ENCODE results near the gene AGMAT. TPM values are rescaled to one million over a fixed set of nuclear protein-coding genes. Genes with fewer than 3 reads are reported as not detected.

The AGMAT gene
- 1 to 10 TPM in 1 of 2 donors, under 1 TPM in 1; 0.99 to 1.5 TPM for total RNA-seq
- 1.8 TPM for polyA plus RNA-seq (ENCODE audit: insufficient read depth, low read depth, low replicate concordance)
- long read RNA-seq, donor 1, transcript AGMAT-201 (7 exons, 2,500 nt): major isoform, 5 of 5 reads
- long read RNA-seq, donor 1, partial matches to known transcripts: 0 of 5 reads
- long read RNA-seq, donor 1, other reads (novel, unspliced or antisense): 0 of 5 reads
- long read RNA-seq, donor 2: 0 reads

- H3K4me1 ChIP-seq: no peaks in the 10 kb centered on the region
- no peaks in the 10 kb centered on the region for H3K36me3 ChIP-seq (ENCODE audit: low read depth, missing control alignments)
- no peak within 1 kb of the TSS for H3K27ac ChIP-seq
- peak; percentile 45 for DNase-seq
- TF ChIP-seq CTCF (IDR thresholded peaks at IDR 0.05) (no peak), POLR2A (IDR thresholded peaks at IDR 0.05) (no peak)
- no peaks in the 10 kb centered on the region for H3K27me3 ChIP-seq
- intact Hi-C loops (cut with DNase I; ENCODE audit: low total_unique reads): no loop called here
- 1 to 10% methylated on average over 3 to 64 of the region's 68 CpGs for WGBS, 2 donors
- peak within 1 kb of the TSS; percentile 39 to 40 for H3K4me3 ChIP-seq
- H3K9me3 ChIP-seq: no peaks in the 10 kb centered on the region
Measured at GRCh38 chr1:15584489-15585363, at the start of gene AGMAT. AGMAT (minus strand) TSS chr1:15585051; CDS start chr1:15584967, 84 bp downstream.

GRCh38 chr1:15633756-15634420 is 49.0 kb upstream of the AGMAT start:
- no peaks in the 10 kb centered on the region for H3K27me3 ChIP-seq
- 83 to 90% methylated on average over 9 of the region's 9 CpGs for WGBS, 2 donors
- no peak overlapping the region for H3K27ac ChIP-seq
- no peaks in the 10 kb centered on the region for H3K9me3 ChIP-seq
- no peak overlapping the region for H3K4me3 ChIP-seq
- TF ChIP-seq CTCF (IDR thresholded peaks at IDR 0.05) (no peak), POLR2A (IDR thresholded peaks at IDR 0.05) (no peak)
- no peaks in the 10 kb centered on the region for H3K4me1 ChIP-seq
- DNase-seq: no peak
- intact Hi-C loops (cut with DNase I; ENCODE audit: low total_unique reads): no loop called here
- no peaks in the 10 kb centered on the region for H3K36me3 ChIP-seq (ENCODE audit: low read depth, missing control alignments)

- WGBS, 2 donors: 67 to 87% methylated on average over 1 of the region's 1 CpG
Measured at GRCh38 chr1:15628003-15628402, 43.2 kb upstream of the AGMAT start.

GRCh38 chr1:15627343-15627988 is 42.6 kb upstream of the AGMAT start:
- Histone ChIP-seq H3K4me3 (no peak overlapping the region), H3K36me3 (ENCODE audit: low read depth, missing control alignments) (no peaks in the 10 kb centered on the region), H3K4me1 (peaks cover 4% of the 10 kb centered on the region), H3K27me3 (no peaks in the 10 kb centered on the region), H3K9me3 (no peaks in the 10 kb centered on the region), H3K27ac (no peak overlapping the region)
- intact Hi-C loops (cut with DNase I; ENCODE audit: low total_unique reads): no loop called here
- WGBS, 2 donors: 55 to 61% methylated on average over 4 of the region's 4 CpGs
- DNase-seq: no peak
- TF ChIP-seq CTCF (IDR thresholded peaks at IDR 0.05) (no peak), POLR2A (IDR thresholded peaks at IDR 0.05) (no peak)

More at GRCh38 chr1:15628003-15628402, 43.2 kb upstream of the AGMAT start:
- no peaks in the 10 kb centered on the region for H3K9me3 ChIP-seq
- peaks cover 4% of the 10 kb centered on the region for H3K4me1 ChIP-seq
- H3K27ac ChIP-seq: no peak overlapping the region
- intact Hi-C loops (cut with DNase I; ENCODE audit: low total_unique reads): no loop called here
- H3K36me3 ChIP-seq (ENCODE audit: low read depth, missing control alignments): no peaks in the 10 kb centered on the region
- no peaks in the 10 kb centered on the region for H3K27me3 ChIP-seq
- TF ChIP-seq CTCF (IDR thresholded peaks at IDR 0.05) (no peak), POLR2A (IDR thresholded peaks at IDR 0.05) (no peak)
- no peak for DNase-seq
- no peak overlapping the region for H3K4me3 ChIP-seq

Data from testis (tissue), 5 donors.